ENCODE results near the gene SERINC2. TPM values are rescaled to one million over a fixed set of nuclear protein-coding genes. Genes with fewer than 3 reads are reported as not detected.

Gene SERINC2
- total RNA-seq = 2.2 TPM

GRCh38 chr1:31412732-31413404 lies at the start of gene SERINC2:
Gene SERINC2 (plus strand): TSS chr1:31413213. CDS start chr1:31413266, 53 bp downstream.

GRCh38 chr1:31373056-31373896 lies 39.7 kb upstream of the SERINC2 start, which contains the start of gene FABP3:
Gene FABP3 (minus strand): TSS chr1:31373076. CDS start chr1:31373014, 62 bp downstream.

Other genes starting within 250 kb of the SERINC2 start
- gene NKAIN1, start 173.3 kb upstream of the SERINC2 start, total RNA-seq = 48.8 TPM
- gene SNRNP40, start 116.4 kb upstream of the SERINC2 start, total RNA-seq = 111 TPM
- gene ZCCHC17, start 116.2 kb upstream of the SERINC2 start, total RNA-seq = 38.5 TPM
- 139 TPM for gene FABP3, start 40.1 kb upstream of the SERINC2 start, total RNA-seq
- 1.6 TPM for gene TINAGL1, start 163.3 kb downstream of the SERINC2 start, total RNA-seq
- gene HCRTR1, start 204.5 kb downstream of the SERINC2 start, total RNA-seq = 3.8 TPM
- gene PEF1, start 231.7 kb downstream of the SERINC2 start, total RNA-seq = 35.7 TPM

All from parietal lobe (tissue), 1 donor.